Panc1 (cell line): ENCODE results near the gene EHD4. TPM values are rescaled to one million over a fixed set of nuclear protein-coding genes. Genes with fewer than 3 reads are reported as not detected.

ENCODE experiments used
- ATAC-seq: fragments of 200-7000 bp; cut with Tn5 transposase; 2 replicates; pipeline ENCODE4 v1.9.1; 2020; ENCODE audit warnings: mild to moderate bottlenecking, moderate library complexity
- BruUV-seq: library from RNA; stranded (reverse); fragments of 400-500 nt; replicated peaks from 2 replicates; lab custom pipeline; 2021; lab: Mats Ljungman, UMichigan
- CTCF ChIA-PET: fragments of 300-600 bp; sonication (Branson Sonifier 250); formaldehyde crosslinking; loops from one replicate; lab custom pipeline; 2022; ENCODE audit warnings: antibody characterized with exemption; lab: Charles Lee
- POLR2A ChIA-PET: fragments of 300-600 bp; sonication (Branson Sonifier 250); formaldehyde crosslinking; loops from one replicate; lab custom pipeline; 2022; ENCODE audit warnings: antibody characterized with exemption; lab: Charles Lee
- DNase-seq: peaks from one replicate; pipeline ENCODE4 v3.0.0-alpha.2; 2010; ENCODE audit warnings: low read depth, low spot score
- H3K27ac ChIP-seq: 2 replicates; pipeline ENCODE4 v1.5.1; 2011; ENCODE audit warnings: mild to moderate bottlenecking, low read length, inconsistent platforms
- H3K27me3 ChIP-seq: fragments of 200-500 bp; sonication (Bioruptor generic); 2 replicates; pipeline ENCODE4 v1.6.0; 2014; ENCODE audit warnings: low read length, inconsistent platforms; ENCODE audit not compliant: control insufficient read depth, insufficient read depth
- H3K36me3 ChIP-seq: fragments of 200-500 bp; sonication (Bioruptor generic); 2 replicates; pipeline ENCODE4 v1.5.1; 2014; ENCODE audit warnings: inconsistent platforms, mild to moderate bottlenecking, low read length, moderate library complexity; ENCODE audit not compliant: control insufficient read depth, insufficient read depth
- H3K4me1 ChIP-seq: 2 replicates; pipeline ENCODE4 v1.5.1; 2011; ENCODE audit warnings: inconsistent platforms, mild to moderate bottlenecking, low read length, moderate library complexity; ENCODE audit not compliant: control insufficient read depth, insufficient read depth
- H3K4me3 ChIP-seq, 2 experiments: 2 replicates each; pipeline ENCODE4 v1.5.1; 2011 to 2012; ENCODE audit warnings: low read depth in 2 of 2, low read length in 2 of 2, mild to moderate bottlenecking in 2 of 2, inconsistent platforms in 1 of 2, moderate library complexity in 1 of 2
- H3K9me3 ChIP-seq: fragments of 200-500 bp; sonication (Bioruptor generic); 2 replicates; pipeline ENCODE4 v1.5.1; 2014; ENCODE audit warnings: low read depth, mild to moderate bottlenecking, inconsistent platforms, low read length, moderate library complexity; ENCODE audit not compliant: control insufficient read depth, insufficient read depth
- POLR2AphosphoS5 ChIP-seq: IDR thresholded peaks from 2 replicates; pipeline ENCODE4 v1.6.1; 2012; ENCODE audit warnings: mild to moderate bottlenecking, low read depth, low read length, moderate library complexity
- SIN3A ChIP-seq: IDR thresholded peaks from 2 replicates; pipeline ENCODE4 v1.6.1; 2012; ENCODE audit warnings: low read depth, mild to moderate bottlenecking, low read length, moderate library complexity, borderline replicate concordance; ENCODE audit not compliant: insufficient read depth
- TCF7L2 ChIP-seq: IDR thresholded peaks from 2 replicates; pipeline ENCODE4 v1.6.1; 2011; ENCODE audit warnings: mild to moderate bottlenecking, low read depth, low read length, inconsistent platforms
- in situ Hi-C: cut with HindIII; loops from 2 replicates; pipeline ENCODE4 v1.10.0; 2016; ENCODE audit warnings: low sequenced_read_pairs, low pct_unique_long_range_greater_than_20kb
- intact Hi-C: fragments of 100-400 bp; cut with micrococcal nuclease; formaldehyde crosslinking; loops from one replicate; pipeline ENCODE4 v1.10.0; 2022; ENCODE audit not compliant: unreplicated experiment
- total RNA-seq: library from RNA; stranded (reverse); gene quantifications from one replicate; pipeline ENCODE4 v1.2.1, GENCODE V29; 2021; ENCODE audit not compliant: unreplicated experiment
- TF ChIP-seq, protein P1 (sequence below), 2 experiments: IDR thresholded peaks; 2 replicates each; pipeline ENCODE4 v1.6.1; 2011 to 2012; ENCODE audit warnings: low read depth in 2 of 2, control low read depth in 1 of 2, low read length in 1 of 2, mild to moderate bottlenecking in 1 of 2, moderate library complexity in 1 of 2; ENCODE audit not compliant: insufficient read depth in 1 of 2
- TF ChIP-seq, protein P2 (sequence below): fragments of 450-650 bp; IDR thresholded peaks from 2 replicates; pipeline ENCODE4 v1.5.1; 2017; ENCODE audit warnings: mild to moderate bottlenecking

The EHD4 gene
- total RNA-seq, 1 experiment from 2014 or later, result 43.2 TPM

DNA sequence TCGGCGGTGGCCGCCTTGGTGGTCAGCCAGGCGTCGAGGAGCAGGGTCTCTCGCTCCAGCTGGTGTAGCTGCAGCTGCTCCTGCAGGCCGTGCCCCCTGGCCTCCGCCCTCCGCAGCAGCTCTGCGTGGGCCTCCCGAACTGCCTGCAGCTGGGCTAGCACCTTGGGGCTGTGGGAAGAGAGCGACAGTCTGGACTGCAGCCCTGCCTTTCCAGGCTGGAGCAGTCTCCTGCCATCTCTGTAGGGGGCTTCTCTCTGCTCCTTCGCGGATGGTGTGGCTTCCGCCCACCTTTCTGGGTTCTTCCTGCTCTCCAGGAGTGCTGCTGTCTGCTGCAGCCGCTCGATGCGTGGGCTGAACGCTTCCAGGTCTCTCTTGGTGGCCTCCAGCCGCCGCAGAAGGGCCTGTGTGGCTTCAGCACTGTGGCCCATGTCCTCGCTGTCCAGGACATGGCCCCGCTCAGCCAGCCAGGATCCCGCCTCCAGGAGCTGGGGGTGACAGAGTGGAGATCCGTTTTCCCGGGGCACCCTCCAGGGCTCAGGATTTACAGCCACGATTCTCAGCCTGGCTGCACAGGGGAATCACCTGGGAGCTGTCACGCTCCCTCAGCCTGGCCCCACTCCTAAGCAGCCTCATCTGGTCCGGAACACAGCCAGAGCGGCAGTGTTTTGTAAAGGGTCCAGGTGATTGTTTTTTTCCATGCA is 116.9 kb downstream of the EHD4 start:
- ATAC-seq (no peak), DNase-seq (no peak)
- intact Hi-C loops (no loop called here), in situ Hi-C loops (no loop called here)
- no peaks in the 10 kb centered on the region for H3K4me1 ChIP-seq
- no peaks in the 10 kb centered on the region for H3K27me3 ChIP-seq
- BruUV-seq, result no TSS peak
- TF ChIP-seq, protein P1, sequence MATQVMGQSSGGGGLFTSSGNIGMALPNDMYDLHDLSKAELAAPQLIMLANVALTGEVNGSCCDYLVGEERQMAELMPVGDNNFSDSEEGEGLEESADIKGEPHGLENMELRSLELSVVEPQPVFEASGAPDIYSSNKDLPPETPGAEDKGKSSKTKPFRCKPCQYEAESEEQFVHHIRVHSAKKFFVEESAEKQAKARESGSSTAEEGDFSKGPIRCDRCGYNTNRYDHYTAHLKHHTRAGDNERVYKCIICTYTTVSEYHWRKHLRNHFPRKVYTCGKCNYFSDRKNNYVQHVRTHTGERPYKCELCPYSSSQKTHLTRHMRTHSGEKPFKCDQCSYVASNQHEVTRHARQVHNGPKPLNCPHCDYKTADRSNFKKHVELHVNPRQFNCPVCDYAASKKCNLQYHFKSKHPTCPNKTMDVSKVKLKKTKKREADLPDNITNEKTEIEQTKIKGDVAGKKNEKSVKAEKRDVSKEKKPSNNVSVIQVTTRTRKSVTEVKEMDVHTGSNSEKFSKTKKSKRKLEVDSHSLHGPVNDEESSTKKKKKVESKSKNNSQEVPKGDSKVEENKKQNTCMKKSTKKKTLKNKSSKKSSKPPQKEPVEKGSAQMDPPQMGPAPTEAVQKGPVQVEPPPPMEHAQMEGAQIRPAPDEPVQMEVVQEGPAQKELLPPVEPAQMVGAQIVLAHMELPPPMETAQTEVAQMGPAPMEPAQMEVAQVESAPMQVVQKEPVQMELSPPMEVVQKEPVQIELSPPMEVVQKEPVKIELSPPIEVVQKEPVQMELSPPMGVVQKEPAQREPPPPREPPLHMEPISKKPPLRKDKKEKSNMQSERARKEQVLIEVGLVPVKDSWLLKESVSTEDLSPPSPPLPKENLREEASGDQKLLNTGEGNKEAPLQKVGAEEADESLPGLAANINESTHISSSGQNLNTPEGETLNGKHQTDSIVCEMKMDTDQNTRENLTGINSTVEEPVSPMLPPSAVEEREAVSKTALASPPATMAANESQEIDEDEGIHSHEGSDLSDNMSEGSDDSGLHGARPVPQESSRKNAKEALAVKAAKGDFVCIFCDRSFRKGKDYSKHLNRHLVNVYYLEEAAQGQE (IDR thresholded peaks at IDR 0.05; ENCODE audit: insufficient read depth in 1 of 2, low read depth in 2 of 2, low read length in 1 of 2), result no peak
- no peak overlapping the region for H3K27ac ChIP-seq
- POLR2A ChIA-PET, result no interaction called here
- H3K9me3 ChIP-seq, result no peaks in the 10 kb centered on the region
- H3K4me3 ChIP-seq, result no peak overlapping the region
- CTCF ChIA-PET, result no interaction called here
- no peaks in the 10 kb centered on the region for H3K36me3 ChIP-seq

- no peaks in the 10 kb centered on the region for H3K9me3 ChIP-seq
- no peak overlapping the region for H3K4me3 ChIP-seq
- in situ Hi-C loops (no loop called here), intact Hi-C loops (no loop called here)
- no peak for ATAC-seq
- no peak for DNase-seq
- TF ChIP-seq SIN3A, result no peak
- no peak overlapping the region for H3K27ac ChIP-seq
- BruUV-seq, result no TSS peak
- H3K4me1 ChIP-seq, result no peaks in the 10 kb centered on the region
- ChIA-PET CTCF (no interaction called here), POLR2A (no interaction called here)
- H3K36me3 ChIP-seq, result no peaks in the 10 kb centered on the region
- no peaks in the 10 kb centered on the region for H3K27me3 ChIP-seq
These were observed 117.9 kb downstream of the EHD4 start for GRCh38 chr15:41854443-41854842.

GRCh38 chr15:41853831-41854230 is 118.5 kb downstream of the EHD4 start:
- Histone ChIP-seq H3K27ac (no peak overlapping the region), H3K36me3 (no peaks in the 10 kb centered on the region), H3K4me1 (no peaks in the 10 kb centered on the region), H3K9me3 (no peaks in the 10 kb centered on the region), H3K27me3 (no peaks in the 10 kb centered on the region), H3K4me3 (no peak overlapping the region)
- BruUV-seq, result no TSS peak
- intact Hi-C loops (no loop called here), in situ Hi-C loops (no loop called here)
- ATAC-seq (no peak), DNase-seq (no peak)
- TF ChIP-seq POLR2AphosphoS5 (no peak), TCF7L2 (no peak), SIN3A (no peak)
- TF ChIP-seq, protein P2, sequence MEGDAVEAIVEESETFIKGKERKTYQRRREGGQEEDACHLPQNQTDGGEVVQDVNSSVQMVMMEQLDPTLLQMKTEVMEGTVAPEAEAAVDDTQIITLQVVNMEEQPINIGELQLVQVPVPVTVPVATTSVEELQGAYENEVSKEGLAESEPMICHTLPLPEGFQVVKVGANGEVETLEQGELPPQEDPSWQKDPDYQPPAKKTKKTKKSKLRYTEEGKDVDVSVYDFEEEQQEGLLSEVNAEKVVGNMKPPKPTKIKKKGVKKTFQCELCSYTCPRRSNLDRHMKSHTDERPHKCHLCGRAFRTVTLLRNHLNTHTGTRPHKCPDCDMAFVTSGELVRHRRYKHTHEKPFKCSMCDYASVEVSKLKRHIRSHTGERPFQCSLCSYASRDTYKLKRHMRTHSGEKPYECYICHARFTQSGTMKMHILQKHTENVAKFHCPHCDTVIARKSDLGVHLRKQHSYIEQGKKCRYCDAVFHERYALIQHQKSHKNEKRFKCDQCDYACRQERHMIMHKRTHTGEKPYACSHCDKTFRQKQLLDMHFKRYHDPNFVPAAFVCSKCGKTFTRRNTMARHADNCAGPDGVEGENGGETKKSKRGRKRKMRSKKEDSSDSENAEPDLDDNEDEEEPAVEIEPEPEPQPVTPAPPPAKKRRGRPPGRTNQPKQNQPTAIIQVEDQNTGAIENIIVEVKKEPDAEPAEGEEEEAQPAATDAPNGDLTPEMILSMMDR, result no peak
- TF ChIP-seq, protein P1 (IDR thresholded peaks at IDR 0.05; ENCODE audit: insufficient read depth in 1 of 2, low read depth in 2 of 2, low read length in 1 of 2), result no peak
- CTCF ChIA-PET, result no interaction called here
- POLR2A ChIA-PET, result no interaction called here
